DND-41 (cell line): Measurements from ENCODE around the gene ALG1.

Experiments used
- ATAC-seq: fragments of 200-7000 bp; cut with Tn5 transposase; 3 replicates; pipeline ENCODE4 v1.9.1; 2021; ENCODE audit warnings: low read depth; ENCODE audit not compliant: insufficient read depth
- DNase-seq: peaks from one replicate; pipeline ENCODE4 v3.0.0-alpha.2; 2020
- H2AFZ ChIP-seq: 2 replicates; pipeline ENCODE4 v1.6.0; 2012; ENCODE audit warnings: low read depth, low read length
- H3K27ac ChIP-seq: 2 replicates; pipeline ENCODE4 v1.5.1; 2012; ENCODE audit warnings: low read length, inconsistent platforms
- H3K27me3 ChIP-seq: fragments of 200-600 bp; sonication (generic); 2 replicates; pipeline ENCODE4 v1.6.0; 2012; ENCODE audit warnings: low read length, mild to moderate bottlenecking, inconsistent platforms; ENCODE audit not compliant: insufficient read depth, poor library complexity
- H3K36me3 ChIP-seq: 2 replicates; pipeline ENCODE4 v1.5.1; 2012; ENCODE audit warnings: low read length, inconsistent platforms; ENCODE audit not compliant: insufficient read depth
- H3K4me1 ChIP-seq: 2 replicates; pipeline ENCODE4 v1.5.1; 2012; ENCODE audit warnings: mild to moderate bottlenecking, low read length; ENCODE audit not compliant: insufficient read depth
- H3K4me2 ChIP-seq: 2 replicates; pipeline ENCODE4 v1.6.0; 2012; ENCODE audit warnings: mild to moderate bottlenecking, moderate library complexity, low read length, inconsistent platforms; ENCODE audit not compliant: insufficient read depth
- H3K4me3 ChIP-seq, 2 experiments: fragments of 200-600 bp in 1 of 2; shearing (Covaris generic) in 1 of 2; 2 replicates each; pipeline ENCODE4 v1.5.1; 2012 to 2016; ENCODE audit warnings: inconsistent platforms in 2 of 2, low read length in 2 of 2, mild to moderate bottlenecking in 2 of 2, low read depth in 1 of 2, moderate library complexity in 1 of 2
- H3K79me2 ChIP-seq: 2 replicates; pipeline ENCODE4 v1.6.0; 2012; ENCODE audit warnings: low read length, inconsistent platforms; ENCODE audit not compliant: insufficient read depth
- H3K9ac ChIP-seq: 2 replicates; pipeline ENCODE4 v1.6.0; 2012; ENCODE audit warnings: low read depth, mild to moderate bottlenecking, inconsistent platforms, low read length, moderate library complexity
- H3K9me3 ChIP-seq: 2 replicates; pipeline ENCODE4 v1.5.1; 2012; ENCODE audit warnings: low read length, moderate library complexity, mild to moderate bottlenecking, inconsistent platforms; ENCODE audit not compliant: insufficient read depth, severe bottlenecking
- H4K20me1 ChIP-seq: 2 replicates; pipeline ENCODE4 v1.6.0; 2012; ENCODE audit warnings: low read length; ENCODE audit not compliant: insufficient read depth
- EZH2 ChIP-seq: IDR thresholded peaks from 3 replicates; pipeline ENCODE4 v1.6.1; 2012; ENCODE audit warnings: borderline replicate concordance, low read depth, mild to moderate bottlenecking, moderate library complexity, low read length, inconsistent platforms; ENCODE audit not compliant: severe bottlenecking
- TF ChIP-seq, protein P1 (sequence below): IDR thresholded peaks from 2 replicates; pipeline ENCODE4 v1.5.1; 2012; ENCODE audit warnings: borderline replicate concordance, low read length, moderate library complexity, mild to moderate bottlenecking; ENCODE audit not compliant: poor library complexity, severe bottlenecking; ENCODE audit errors: extremely low read depth

The ALG1 gene

DNA sequence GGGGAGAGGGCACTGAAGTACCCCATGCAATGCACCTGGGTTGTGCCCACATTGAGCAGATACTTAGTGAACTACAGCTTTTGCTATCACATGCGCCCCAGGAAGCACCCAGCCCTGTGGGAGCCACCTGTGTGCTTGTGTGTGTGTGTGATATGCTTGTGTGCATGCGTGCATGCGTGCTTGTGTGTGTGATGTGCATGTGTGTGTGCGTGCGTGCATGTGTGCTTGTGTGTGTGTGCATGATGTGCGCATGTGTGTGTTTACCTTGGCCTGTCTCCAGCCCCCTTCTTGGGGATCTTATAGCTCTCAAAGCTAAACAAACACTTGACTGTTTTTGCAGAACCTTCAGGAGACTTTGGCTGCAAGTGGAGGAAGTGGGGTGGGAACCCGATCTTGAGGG lies 6.7 kb upstream of the ALG1 start:
- peaks cover 8% of the 10 kb centered on the region for H3K27me3 ChIP-seq
- no peaks in the 10 kb centered on the region for H3K36me3 ChIP-seq
- no peak for TF ChIP-seq EZH2
- TF ChIP-seq, protein P1, sequence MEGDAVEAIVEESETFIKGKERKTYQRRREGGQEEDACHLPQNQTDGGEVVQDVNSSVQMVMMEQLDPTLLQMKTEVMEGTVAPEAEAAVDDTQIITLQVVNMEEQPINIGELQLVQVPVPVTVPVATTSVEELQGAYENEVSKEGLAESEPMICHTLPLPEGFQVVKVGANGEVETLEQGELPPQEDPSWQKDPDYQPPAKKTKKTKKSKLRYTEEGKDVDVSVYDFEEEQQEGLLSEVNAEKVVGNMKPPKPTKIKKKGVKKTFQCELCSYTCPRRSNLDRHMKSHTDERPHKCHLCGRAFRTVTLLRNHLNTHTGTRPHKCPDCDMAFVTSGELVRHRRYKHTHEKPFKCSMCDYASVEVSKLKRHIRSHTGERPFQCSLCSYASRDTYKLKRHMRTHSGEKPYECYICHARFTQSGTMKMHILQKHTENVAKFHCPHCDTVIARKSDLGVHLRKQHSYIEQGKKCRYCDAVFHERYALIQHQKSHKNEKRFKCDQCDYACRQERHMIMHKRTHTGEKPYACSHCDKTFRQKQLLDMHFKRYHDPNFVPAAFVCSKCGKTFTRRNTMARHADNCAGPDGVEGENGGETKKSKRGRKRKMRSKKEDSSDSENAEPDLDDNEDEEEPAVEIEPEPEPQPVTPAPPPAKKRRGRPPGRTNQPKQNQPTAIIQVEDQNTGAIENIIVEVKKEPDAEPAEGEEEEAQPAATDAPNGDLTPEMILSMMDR, result no peak
- H3K79me2 ChIP-seq, result no peaks in the 10 kb centered on the region
- H3K27ac ChIP-seq, result no peak overlapping the region
- H3K4me1 ChIP-seq, result no peaks in the 10 kb centered on the region
- H2AFZ ChIP-seq, result no peak overlapping the region
- DNase-seq (no peak), ATAC-seq (no peak)
- H3K4me2 ChIP-seq, result no peak overlapping the region
- no peak overlapping the region for H3K9ac ChIP-seq
- H3K4me3 ChIP-seq, result no peak overlapping the region
- H4K20me1 ChIP-seq, result no peaks in the 10 kb centered on the region
- no peaks in the 10 kb centered on the region for H3K9me3 ChIP-seq

DNA sequence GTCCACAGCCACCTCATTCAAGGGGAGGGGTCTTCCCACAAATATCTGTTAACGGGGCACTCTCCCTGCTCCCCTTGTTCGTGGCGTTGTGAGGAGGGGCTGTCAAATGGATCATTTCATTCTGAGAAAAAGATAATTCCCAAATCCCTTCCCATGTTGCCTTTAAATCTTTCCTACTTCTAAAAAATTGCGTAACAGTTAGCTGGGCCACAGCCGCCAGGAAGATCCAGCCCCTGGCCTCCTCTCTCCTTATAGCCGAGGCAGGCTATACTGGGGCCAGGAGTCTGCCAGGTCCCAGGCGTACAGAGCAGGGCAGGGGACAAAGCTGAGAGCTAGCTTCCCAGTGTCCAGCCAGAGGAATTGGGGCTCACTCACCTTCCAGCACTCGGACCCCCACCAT lies 6.3 kb upstream of the ALG1 start:
- TF ChIP-seq EZH2, result no peak
- TF ChIP-seq, protein P1, result no peak

DNA sequence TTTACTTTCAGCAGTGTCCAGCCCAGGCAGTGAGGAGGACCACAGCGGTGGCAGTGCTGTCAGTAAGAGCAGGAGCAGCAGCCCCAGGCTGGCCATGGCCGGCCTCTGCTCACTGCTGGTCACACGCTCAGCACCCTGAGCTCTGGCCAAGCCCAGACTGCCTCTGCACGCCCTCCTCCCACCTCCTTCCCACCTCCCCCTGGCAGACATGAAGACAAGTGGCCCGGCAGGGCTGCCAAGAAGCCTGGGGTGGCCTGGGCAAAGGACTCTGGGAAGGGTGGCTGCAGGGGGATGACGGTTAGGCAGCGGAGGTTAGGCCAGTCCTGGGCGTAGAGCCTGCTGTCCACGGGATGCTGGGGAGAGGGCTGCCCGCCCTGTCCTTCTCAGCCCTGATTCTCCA lies 5.8 kb upstream of the ALG1 start, which contains the start of gene C16orf89:
TSS of gene C16orf89 (minus strand) at position 144 of the 400 bp plus-strand sequence. CDS start at position 96, 48 bp downstream.
- DNase-seq, result no peak
- Histone ChIP-seq H3K27me3 (peaks cover 8% of the 10 kb centered on the region), H3K4me1 (peaks cover 5% of the 10 kb centered on the region), H3K27ac (no peak within 1 kb of the TSS), H3K4me2 (no peak within 1 kb of the TSS), H2AFZ (no peak within 1 kb of the TSS), H3K9ac (no peak within 1 kb of the TSS), H4K20me1 (no peaks in the 10 kb centered on the region), H3K4me3 (no peak within 1 kb of the TSS), H3K9me3 (no peaks in the 10 kb centered on the region), H3K79me2 (no peaks in the 10 kb centered on the region), H3K36me3 (no peaks in the 10 kb centered on the region)
- TF ChIP-seq, protein P1, result no peak
- no peak for TF ChIP-seq EZH2
- no peak for ATAC-seq

More for the DNA sequence above, 6.3 kb upstream of the ALG1 start:
- H3K27ac ChIP-seq, result no peak overlapping the region
- ATAC-seq, result no peak
- H3K9ac ChIP-seq, result no peak overlapping the region
- H3K4me1 ChIP-seq, result peaks cover under 1% of the 10 kb centered on the region; the same call in 1 of the 2 replicates
- H3K9me3 ChIP-seq, result no peaks in the 10 kb centered on the region
- H3K79me2 ChIP-seq, result no peaks in the 10 kb centered on the region
- H3K27me3 ChIP-seq, result peaks cover 8% of the 10 kb centered on the region
- H3K4me3 ChIP-seq, result no peak overlapping the region
- DNase-seq, result no peak
- H3K4me2 ChIP-seq, result no peak overlapping the region
- no peaks in the 10 kb centered on the region for H4K20me1 ChIP-seq
- no peak overlapping the region for H2AFZ ChIP-seq
- no peaks in the 10 kb centered on the region for H3K36me3 ChIP-seq

DNA sequence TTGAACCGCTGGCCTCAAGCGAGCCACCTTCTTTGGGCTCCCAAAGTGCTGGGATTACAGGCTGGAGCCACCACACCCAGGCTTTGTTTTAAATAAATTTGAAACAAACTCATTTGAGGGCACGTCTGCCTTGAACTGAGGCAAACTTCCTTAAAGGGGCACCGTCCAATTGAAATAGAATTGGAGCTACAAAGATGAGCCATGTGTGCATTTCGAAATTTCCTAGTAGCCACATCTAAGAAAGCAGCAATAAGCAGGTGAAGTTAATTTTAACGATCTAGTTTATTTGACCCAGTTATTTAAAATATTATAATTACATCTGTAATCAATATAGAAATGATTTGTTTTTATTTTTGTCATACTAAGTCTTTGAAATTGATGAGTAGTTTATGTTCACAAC lies 5.1 kb upstream of the ALG1 start:
- Histone ChIP-seq H2AFZ (no peak overlapping the region), H3K79me2 (peaks cover 4% of the 10 kb centered on the region), H3K4me2 (no peak overlapping the region), H3K27me3 (peaks cover 8% of the 10 kb centered on the region), H3K4me1 (peaks cover 12% of the 10 kb centered on the region), H3K36me3 (no peaks in the 10 kb centered on the region), H3K4me3 (no peak overlapping the region), H3K9ac (no peak overlapping the region), H3K27ac (no peak overlapping the region), H3K9me3 (no peaks in the 10 kb centered on the region), H4K20me1 (no peaks in the 10 kb centered on the region)
- no peak for ATAC-seq
- TF ChIP-seq, protein P1, result no peak
- TF ChIP-seq EZH2, result no peak
- no peak for DNase-seq
